HL-60 (cell line): ENCODE measurements around the gene CUL4A.

Experiments
- CTCF ChIP-seq: IDR thresholded peaks from one replicate; pipeline ENCODE4 v1.5.1; 2011; ENCODE audit warnings: low read length, control low read depth, inconsistent platforms; ENCODE audit not compliant: insufficient read depth
- GABPA ChIP-seq: IDR thresholded peaks from 2 replicates; pipeline ENCODE4 v1.6.1; 2012; ENCODE audit warnings: low read depth
- POLR2AphosphoS5 ChIP-seq: IDR thresholded peaks from 2 replicates; pipeline ENCODE4 v1.6.1; 2012; ENCODE audit warnings: low read depth
- REST ChIP-seq: IDR thresholded peaks from 2 replicates; pipeline ENCODE4 v1.6.1; 2012; ENCODE audit warnings: low read depth; ENCODE audit not compliant: insufficient replicate concordance
- SPI1 ChIP-seq: IDR thresholded peaks from 2 replicates; pipeline ENCODE4 v1.6.1; 2012; ENCODE audit warnings: low read depth, mild to moderate bottlenecking, borderline replicate concordance

- TF ChIP-seq CTCF (no peak), POLR2AphosphoS5 (no peak), REST (no peak), GABPA (no peak), SPI1 (no peak)
Observed at GRCh38 chr13:113283904-113284303, 74.5 kb downstream of the CUL4A start.
